Activated CD8-positive, alpha-beta memory T cell treated with anti-CD3 and anti-CD28 coated beads, Interleukin-2, amount 50 U/mL, for 4 hours (primary cell): Measurements from ENCODE around the gene SELENOT.
"Not testable (repeated sequence)": the region's sequence is repeated elsewhere in the genome, so short reads cannot be mapped to it uniquely, and the experiment has no call there.

Experiments
- DNase-seq: peaks from one replicate; pipeline ENCODE4 v3.0.0-alpha.2; 2020

The SELENOT gene

DNA sequence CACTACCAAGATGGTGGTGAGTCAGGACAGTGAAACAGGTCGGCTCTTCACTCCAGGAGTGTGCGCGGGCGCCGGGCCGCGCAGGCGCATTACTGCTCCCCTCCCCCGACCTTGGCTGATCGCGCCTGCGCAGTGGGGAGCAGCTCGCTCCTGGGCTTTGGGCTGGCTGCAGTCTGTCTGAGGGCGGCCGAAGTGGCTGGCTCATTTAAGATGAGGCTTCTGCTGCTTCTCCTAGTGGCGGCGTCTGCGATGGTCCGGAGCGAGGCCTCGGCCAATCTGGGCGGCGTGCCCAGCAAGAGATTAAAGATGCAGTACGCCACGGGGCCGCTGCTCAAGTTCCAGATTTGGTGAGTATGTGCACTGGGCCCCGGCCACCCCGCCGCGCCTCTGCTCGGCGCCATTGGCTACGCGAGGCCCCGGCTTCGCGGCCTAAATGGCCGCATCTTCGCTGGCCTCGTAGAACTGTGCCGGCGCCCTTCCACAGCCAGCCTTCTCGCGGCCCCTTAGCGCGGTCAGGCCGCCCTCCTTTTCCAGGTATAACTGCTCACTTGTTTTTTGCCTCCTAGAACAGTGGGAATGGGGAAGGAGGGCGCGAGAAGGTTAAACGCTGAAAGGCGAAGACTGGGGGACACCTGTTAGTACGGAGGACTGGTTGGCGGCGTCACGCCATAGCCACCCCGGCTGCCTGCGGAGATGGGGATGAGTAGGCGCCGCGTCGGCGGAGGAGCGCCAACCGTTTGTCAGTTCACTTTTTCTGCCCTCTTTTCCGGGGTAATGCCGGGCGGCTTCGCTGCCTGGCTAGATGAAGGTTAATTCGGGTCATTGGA lies at the start of gene SELENOT:
Gene SELENOT (plus strand): TSS at position 169 of the 827 bp plus-strand sequence. CDS start 42 bp downstream, at position 211.
- peak; percentile 92 for DNase-seq

DNA sequence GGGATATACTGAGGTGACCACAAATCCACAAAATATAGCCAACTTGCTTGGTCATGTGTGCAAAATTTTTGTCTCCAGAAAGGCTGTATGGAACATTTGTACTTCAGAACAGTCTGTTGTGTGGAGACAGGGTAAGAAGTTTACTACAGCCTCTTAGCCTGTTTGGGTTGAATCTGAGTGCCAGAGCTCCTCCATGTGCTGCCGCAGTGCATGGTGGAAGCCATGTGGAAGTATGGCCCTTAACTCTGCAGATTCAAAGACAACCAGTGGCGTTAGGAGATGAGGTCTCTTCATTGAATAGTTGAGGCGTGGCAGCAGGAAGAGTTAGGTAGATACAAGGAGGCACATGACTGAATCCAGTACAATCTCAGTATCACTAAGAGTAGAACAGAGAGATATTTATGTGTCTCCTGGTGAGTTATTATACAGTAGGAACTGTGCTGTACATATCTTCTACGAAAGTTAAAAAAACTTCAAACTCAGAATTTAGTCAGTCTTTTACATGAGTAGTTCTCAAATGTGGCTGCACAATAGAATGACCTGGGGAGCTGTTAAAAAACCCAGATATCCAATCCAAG lies 47.2 kb upstream of the SELENOT start:
- DNase-seq, result no peak

DNA sequence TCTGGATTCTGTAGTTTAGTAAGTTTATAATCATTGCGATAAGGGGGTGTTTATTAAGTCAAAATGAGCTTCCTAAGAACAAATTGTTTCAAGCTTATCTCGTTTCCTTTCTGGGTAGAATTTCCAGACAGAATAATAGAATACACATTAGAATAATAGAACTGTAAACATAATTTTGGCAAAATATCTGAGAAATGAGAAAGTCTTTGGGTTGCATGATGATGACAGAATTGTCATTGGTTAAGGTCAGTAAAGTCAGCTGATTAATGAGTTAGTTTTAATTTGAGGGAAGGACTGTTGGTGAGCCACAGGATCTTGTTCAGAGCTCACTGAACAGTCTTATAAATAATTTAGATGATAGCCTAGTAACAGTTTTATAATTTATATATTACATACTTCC lies 46.3 kb upstream of the SELENOT start:
- DNase-seq, result no peak

DNA sequence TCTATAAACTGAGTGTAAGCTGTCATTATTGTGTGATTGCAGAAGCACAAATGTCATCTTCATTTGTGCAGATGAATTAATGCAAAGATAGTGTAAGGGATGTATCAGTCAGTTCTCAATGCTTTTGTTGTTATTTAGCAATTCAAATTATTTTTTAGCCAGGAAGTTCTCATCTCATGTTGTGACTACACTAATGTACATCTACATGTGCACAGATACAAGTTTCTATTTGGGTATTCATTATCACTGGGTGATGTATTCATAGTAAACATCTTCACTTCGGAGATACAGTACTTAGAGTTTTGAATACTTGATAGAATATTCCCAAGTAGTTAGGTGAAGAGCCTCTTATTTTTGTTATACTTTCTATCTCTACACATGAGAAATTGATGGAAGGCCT lies 45.4 kb upstream of the SELENOT start:
- DNase-seq, result no peak

GRCh38 chr3:150564243-150564642 lies 38.9 kb upstream of the SELENOT start:
- DNase-seq, result no peak

DNA sequence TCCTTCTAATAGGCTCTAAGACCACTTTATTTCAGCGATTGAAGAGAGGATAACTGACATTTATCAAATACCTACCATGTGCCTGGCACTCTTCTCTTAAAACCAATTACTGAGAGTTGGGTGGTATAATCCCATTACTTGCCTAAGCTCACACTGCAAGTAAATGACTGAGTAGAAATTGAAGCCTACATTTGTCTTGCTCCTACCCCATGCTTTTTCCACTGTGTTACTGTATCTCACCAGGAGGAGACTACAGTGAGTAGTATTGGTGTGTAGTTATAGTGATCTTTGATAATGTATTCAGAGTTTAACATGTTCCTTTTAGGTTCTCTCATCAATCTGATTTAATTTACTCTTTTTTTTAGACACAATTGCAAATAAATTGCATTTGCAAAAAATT lies 35.8 kb upstream of the SELENOT start:
- no peak for DNase-seq

- DNase-seq, result no peak
Measured at GRCh38 chr3:150577855-150578254, 25.3 kb upstream of the SELENOT start.

DNA sequence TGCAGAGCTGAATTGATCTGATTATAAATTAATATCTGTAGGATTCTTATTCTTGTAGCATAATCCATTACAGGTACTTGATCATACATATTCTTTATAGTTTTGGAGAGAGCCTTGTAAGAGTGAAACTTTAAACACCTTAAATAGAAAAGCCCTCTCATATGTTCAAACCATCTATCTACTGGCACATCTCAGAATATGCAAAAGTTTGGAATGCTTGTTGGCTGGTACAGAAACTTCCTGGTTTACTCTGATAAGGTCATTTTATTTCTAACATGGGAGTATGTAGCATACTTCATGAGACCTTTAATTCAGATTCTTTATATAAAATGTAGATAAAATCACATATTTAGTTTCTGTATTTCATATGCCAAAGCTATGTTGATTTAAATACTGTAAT lies 21.9 kb upstream of the SELENOT start:
- no peak for DNase-seq

DNA sequence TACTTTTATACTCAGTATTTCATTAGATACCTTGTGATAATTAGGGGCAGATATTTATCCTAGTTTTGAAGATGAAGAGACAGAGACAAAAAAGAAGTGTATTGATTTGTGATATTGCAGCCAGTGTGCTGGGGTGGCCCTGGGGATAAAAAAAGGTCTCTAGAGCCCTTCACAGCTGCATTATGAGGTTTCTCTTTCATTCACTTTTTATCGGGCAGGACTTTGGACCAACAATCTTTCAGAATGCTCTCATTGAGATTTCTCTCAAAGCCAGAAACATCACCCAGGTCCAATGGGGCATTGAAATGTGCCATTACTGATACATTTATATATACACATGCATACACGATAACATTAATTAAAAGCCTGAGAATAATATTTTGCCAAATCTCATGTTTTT lies 20.5 kb upstream of the SELENOT start:
- no peak for DNase-seq

DNA sequence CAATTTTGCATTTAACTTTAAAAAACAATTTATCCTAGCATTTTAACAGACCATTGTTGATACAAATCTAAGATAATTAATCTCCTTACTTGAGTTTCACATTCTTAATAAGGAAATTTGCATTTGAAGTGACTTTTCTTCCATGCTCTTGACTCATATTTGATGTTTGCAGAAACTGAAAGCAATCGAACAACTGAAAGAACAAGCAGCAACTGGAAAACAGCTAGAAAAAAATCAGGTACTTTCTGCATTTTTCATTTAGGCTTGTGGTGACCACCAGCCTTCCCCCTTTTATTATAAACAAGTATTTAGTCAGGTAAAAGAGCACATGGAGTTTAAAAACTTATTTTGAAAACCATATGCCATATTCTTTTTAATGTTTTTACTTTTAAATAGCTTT lies 20.1 kb upstream of the SELENOT start:
- no peak for DNase-seq

- no peak for DNase-seq
Measured at GRCh38 chr3:150588027-150588830, 14.9 kb upstream of the SELENOT start.

- DNase-seq, result no peak
Measured at GRCh38 chr3:150589759-150590158, 13.4 kb upstream of the SELENOT start.

- DNase-seq, result no peak
Measured at GRCh38 chr3:150594150-150594549, 9.0 kb upstream of the SELENOT start.

DNA sequence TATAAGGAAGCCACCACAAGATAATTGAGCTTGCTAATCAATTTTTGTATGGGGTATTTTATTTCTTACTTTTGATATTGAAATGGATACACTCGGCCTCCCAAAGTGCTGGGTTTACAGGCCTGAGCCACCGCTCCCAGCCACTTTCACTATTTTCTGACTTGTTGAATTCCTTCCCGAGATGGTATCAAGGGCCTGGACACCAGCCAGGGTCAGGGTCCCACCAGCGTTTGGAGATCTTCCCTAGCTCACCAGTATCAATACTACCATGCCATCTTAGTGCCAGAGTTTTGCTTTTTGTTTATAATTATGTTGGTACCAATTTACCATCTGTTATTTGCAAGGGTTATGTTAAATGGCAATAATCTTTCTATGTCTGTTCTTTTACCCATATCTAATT lies 5.5 kb upstream of the SELENOT start:
- DNase-seq, result no peak

DNA sequence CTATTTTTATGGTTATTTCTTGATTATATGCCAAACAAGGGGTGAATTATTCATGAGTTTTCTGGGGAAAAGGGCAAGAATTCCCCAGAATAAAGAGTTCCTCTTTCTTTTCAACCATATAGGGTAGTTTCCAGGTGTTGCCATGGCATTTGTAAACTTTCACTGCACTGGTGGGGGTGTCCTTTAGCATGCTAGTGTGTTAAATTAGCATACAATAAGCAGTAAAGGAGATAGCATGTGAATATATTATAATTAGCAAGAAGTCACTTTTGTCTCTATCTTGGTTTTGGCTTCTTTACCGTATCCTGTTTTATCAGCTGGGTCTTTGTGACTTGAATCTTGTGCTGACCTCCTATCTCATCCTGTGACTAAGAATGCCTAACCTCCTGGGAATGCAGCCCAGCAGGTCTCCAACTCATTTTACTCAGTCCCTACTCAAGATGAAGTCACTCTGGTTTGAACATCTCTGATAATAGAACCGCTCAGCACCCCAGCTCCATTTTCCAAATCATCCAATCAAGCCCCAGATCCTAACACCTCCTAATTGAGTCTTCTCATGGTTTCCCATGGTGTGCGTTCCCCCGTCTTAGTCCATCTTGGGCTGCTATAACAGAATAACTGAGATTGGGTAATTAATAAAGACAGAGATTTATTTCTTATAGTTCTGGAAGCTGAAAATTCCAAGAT lies 3.4 kb upstream of the SELENOT start:
- DNase-seq, result no peak

- DNase-seq, result not testable (repeated sequence)
Measured at GRCh38 chr3:150600647-150601530, 2.2 kb upstream of the SELENOT start.

DNA sequence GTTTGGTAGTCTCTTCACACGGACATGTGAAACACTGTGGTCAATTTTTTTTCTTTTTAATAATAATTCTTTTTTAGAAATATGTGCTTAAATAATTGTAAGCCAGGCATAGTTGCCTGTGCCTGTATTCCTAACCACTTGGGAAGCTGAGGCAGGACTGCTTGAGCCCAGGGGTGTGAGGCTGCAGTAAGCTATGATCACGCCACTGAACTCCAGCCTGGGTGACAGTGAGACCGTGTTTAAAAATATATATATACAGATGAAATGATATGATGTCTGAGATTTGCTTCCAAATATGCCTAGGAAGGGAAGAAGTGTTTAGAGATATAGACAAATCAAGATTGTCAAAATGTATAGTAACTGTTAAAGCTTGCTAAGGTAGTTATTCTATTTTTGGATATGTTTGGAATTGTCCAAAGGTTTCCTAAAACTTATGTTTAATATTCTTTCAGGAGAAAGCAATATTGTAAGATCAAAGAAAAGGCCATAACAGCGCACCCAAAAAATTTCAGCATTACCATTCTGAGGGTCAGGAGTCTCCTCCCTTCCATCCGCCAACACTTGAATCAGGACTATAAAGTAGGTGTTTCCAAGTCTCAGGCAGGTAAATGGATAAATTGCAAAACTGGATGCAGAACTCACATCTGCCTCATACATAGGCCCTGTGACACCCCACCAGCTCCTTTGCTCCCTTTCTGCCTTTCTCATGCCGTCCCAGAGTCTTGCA lies 532 bp upstream of the SELENOT start:
- no peak for DNase-seq

DNA sequence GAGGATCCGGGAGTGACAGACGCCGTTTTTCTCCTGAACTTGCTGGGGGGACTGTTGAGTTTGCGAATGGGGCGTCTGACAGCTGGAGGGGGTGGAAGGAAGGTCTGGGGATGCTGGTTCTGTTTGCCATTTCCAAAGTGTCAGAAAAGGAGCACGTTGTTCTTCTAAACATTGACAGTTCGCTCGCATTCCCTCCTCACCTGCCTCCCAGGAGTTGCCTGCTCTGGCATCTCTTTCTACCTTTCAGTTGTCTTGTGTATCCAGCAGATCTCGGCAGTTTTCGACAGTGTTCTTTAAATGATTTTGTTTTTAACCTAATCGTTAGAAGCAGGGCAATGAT lies 829 bp downstream of the SELENOT start:
- no peak for DNase-seq

DNA sequence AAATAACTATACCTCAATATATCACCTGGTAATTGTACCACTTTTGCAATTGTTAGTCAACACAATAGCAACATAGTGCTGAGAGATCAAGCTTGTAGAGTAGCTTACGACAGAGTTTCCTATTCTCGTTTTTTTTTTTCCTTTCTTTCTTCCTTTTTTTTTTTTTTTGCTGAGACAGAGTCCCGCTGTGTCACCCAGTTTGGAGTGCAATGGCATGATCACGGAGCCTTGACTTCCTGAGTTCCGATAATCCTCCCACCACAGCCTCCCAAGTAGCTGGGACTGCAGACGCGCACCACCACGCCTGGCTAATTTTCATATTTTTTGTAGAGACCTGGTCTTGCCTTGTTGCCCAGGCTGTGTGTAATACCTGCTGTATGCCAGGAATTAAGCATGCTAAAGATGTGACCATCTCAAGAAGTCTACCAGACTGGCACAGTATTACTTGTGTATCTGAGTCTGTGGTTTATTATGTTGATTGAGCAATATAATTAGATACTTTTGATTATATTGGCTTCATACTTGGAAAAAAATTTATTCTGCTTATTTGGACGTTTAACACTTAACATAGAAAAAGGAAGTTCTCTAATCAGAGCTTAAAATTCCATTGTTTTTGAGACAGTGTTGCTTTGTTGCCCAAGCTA lies 3.0 kb downstream of the SELENOT start:
- no peak for DNase-seq

DNA sequence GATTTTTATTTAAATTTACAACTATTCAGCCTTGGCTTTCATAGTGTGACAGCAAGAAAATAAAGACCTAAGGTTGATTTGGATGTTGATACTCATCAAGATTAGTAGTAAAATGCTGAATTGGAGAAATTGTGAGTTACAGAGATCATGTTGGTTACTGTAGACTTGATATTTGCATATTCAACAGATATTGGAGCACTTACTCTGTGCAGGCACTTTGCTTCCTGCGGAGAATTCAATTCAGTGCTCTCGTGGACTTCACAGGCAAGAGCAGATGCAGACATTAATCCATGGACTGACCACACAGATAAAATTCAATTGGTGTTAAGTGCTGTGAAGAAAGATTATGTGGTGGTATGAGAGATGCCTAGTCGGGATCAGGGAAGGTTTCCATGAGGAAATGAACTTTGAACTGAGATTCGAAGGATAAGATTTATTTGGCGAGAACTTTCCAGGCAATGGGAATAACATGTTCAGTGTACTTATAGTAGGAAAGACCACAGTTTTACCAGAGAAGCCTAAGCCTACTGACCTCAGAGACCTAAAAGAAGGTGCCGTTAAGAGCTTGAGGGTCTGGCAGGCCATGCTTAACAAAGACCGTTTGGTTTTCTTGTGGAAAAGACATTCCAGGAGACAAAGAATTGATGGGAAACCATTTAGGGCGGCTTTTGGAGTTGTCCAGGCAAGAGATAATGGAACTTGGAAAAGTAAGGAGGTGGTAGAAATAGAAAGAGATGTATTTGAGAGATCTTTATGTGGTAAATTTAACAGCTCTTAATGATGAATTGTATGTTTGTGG lies 4.3 kb downstream of the SELENOT start:
- DNase-seq, result no peak
